ENCODE data around the gene EIF3K. TPM values are rescaled to one million over a fixed set of nuclear protein-coding genes. Genes with fewer than 3 reads are reported as not detected.

EIF3K gene
- total and polyA plus RNA-seq, 2 of the 13 experiments (the other 11 are each of a cell fraction or from before 2014, with no cell fraction given), result 179 to 258 TPM

GRCh38 chr19:38639679-38640078 lies 20.7 kb downstream of the EIF3K start:
- in situ Hi-C loops (cut with HindIII; ENCODE audit: extremely low pct_ligation_motif_present, low pct_unique_long_range_greater_than_20kb), result loop anchor here (10.0 kb wide), 1 partner anchor 95 kb away; no protein-coding TSS in a partner anchor
- intact Hi-C loops (cut with micrococcal nuclease; ENCODE audit: unreplicated experiment), result no loop called here
- Histone ChIP-seq H4K20me1 (ENCODE audit: insufficient read depth, low read length) (0 out of 2 replicates have a peak, but pooled peaks cover 4% of the 10 kb centered on the region), H3K4me3 (replicated peaks in 1 of 3; ENCODE audit: insufficient read depth in 1 of 3, low read depth in 2 of 3, low read length in 3 of 3) (no peak overlapping the region), H3K27me3 (ENCODE audit: control insufficient read depth in 1 of 2, insufficient read depth in 2 of 2, low read length in 2 of 2) (no peaks in the 10 kb centered on the region; a peak in 1 of 5 replicates), H3K4me1 (ENCODE audit: insufficient read depth, low read length) (peaks cover 18% of the 10 kb centered on the region), H3K9me3 (ENCODE audit: low read length) (no peaks in the 10 kb centered on the region), H3K27ac (ENCODE audit: extremely low read length, insufficient read depth, low read length) (no peak overlapping the region), H3K9ac (ENCODE audit: insufficient read depth, low read depth, low read length) (no peak overlapping the region), H3K4me2 (ENCODE audit: low read depth, low read length) (no peak overlapping the region), H3K36me3 (replicated peaks in 1 of 2; ENCODE audit: control insufficient read depth in 1 of 2, insufficient read depth in 2 of 2, low read length in 2 of 2) (peaks cover 0 to 1% of the 10 kb centered on the region in 2 experiments; a peak in 1 of 5 replicates), H3K79me2 (ENCODE audit: insufficient read depth, low read length) (no peaks in the 10 kb centered on the region), H2AFZ (ENCODE audit: low read length) (no peak overlapping the region)
- 90% methylated on average over 2 of the region's 2 CpGs for WGBS (ENCODE audit: low lambda C conversion rate)
- FAIRE-seq (no peak), ATAC-seq (no peak), DNase-seq (ENCODE audit: low spot score) (no peak)
- CTCF ChIA-PET (ENCODE audit: low intra/inter-chr PET ratio, low total read pairs), result no interaction called here
- POLR2A ChIA-PET, result interaction anchor here (2.0 to 2.7 kb wide), 2 partner anchors 10 to 21 kb away, joined by 6 read pairs; partner anchors contain the start of gene EIF3K
- TF ChIP-seq SP5 (CRISPR knock-in tag; IDR thresholded peaks at IDR 0.05; ENCODE audit: borderline replicate concordance, low read depth) (no peak), AGO2 (optimal IDR thresholded peaks at IDR 0.05; ENCODE audit: low read depth, low read length) (peak; percentile 42)
- no TSS peak for BruUV-seq (replicated peaks)

- no peak overlapping the region for H3K4me3 ChIP-seq (replicated peaks in 1 of 3; ENCODE audit: insufficient read depth in 1 of 3, low read depth in 2 of 3, low read length in 3 of 3)
- H3K27me3 ChIP-seq (ENCODE audit: control insufficient read depth in 1 of 2, insufficient read depth in 2 of 2, low read length in 2 of 2), result no peaks in the 10 kb centered on the region; a peak in 1 of 5 replicates
- no peaks in the 10 kb centered on the region; a peak in 1 of 5 replicates for H3K36me3 ChIP-seq (replicated peaks in 1 of 2; ENCODE audit: control insufficient read depth in 1 of 2, insufficient read depth in 2 of 2, low read length in 2 of 2)
- ChIA-PET CTCF (ENCODE audit: low intra/inter-chr PET ratio, low total read pairs) (no interaction called here), POLR2A (interaction anchor here (2.7 kb wide), 1 partner anchor 22 kb away, joined by 6 read pairs; the partner anchor contains the start of gene EIF3K)
- H3K9ac ChIP-seq (ENCODE audit: insufficient read depth, low read depth, low read length), result no peak overlapping the region
- TF ChIP-seq GTF2F1 (IDR thresholded peaks at IDR 0.05; ENCODE audit: low read length) (no peak), ZNF225 (CRISPR knock-in tag; IDR thresholded peaks at IDR 0.05) (no peak), RAD51 (IDR thresholded peaks at IDR 0.05; ENCODE audit: borderline replicate concordance) (no peak), ZNF766 (CRISPR knock-in tag; IDR thresholded peaks at IDR 0.05; ENCODE audit: borderline replicate concordance) (no peak), ZNF343 (CRISPR knock-in tag; IDR thresholded peaks at IDR 0.05) (no peak), ZNF350 (CRISPR knock-in tag; IDR thresholded peaks at IDR 0.05; ENCODE audit: borderline replicate concordance, low read depth) (no peak), SSRP1 (CRISPR knock-in tag; IDR thresholded peaks at IDR 0.05) (no peak), TIGD3 (CRISPR knock-in tag; IDR thresholded peaks at IDR 0.05; ENCODE audit: borderline replicate concordance) (no peak), ZNF362 (CRISPR knock-in tag; IDR thresholded peaks at IDR 0.05; ENCODE audit: borderline replicate concordance) (no peak), CAMTA2 (CRISPR knock-in tag; IDR thresholded peaks at IDR 0.05; ENCODE audit: borderline replicate concordance) (no peak), ZNF274 (CRISPR knock-in tag; IDR thresholded peaks at IDR 0.05) (no peak)
- intact Hi-C loops (cut with micrococcal nuclease; ENCODE audit: unreplicated experiment) (no loop called here), in situ Hi-C loops (cut with HindIII; ENCODE audit: extremely low pct_ligation_motif_present, low pct_unique_long_range_greater_than_20kb) (no loop called here)
- 81% methylated on average over 2 of the region's 4 CpGs for WGBS (ENCODE audit: low lambda C conversion rate)
- no peak for DNase-seq (ENCODE audit: low spot score)
- no peak overlapping the region for H3K27ac ChIP-seq (ENCODE audit: extremely low read length, insufficient read depth, low read length)
- FAIRE-seq, result no peak
- no peaks in the 10 kb centered on the region for H3K79me2 ChIP-seq (ENCODE audit: insufficient read depth, low read length)
- H4K20me1 ChIP-seq (ENCODE audit: insufficient read depth, low read length), result 0 out of 2 replicates have a peak, but pooled peaks cover 4% of the 10 kb centered on the region
- BruUV-seq (replicated peaks), result no TSS peak
- peaks cover 18% of the 10 kb centered on the region for H3K4me1 ChIP-seq (ENCODE audit: insufficient read depth, low read length)
- no peaks in the 10 kb centered on the region for H3K9me3 ChIP-seq (ENCODE audit: low read length)
- H3K4me2 ChIP-seq (ENCODE audit: low read depth, low read length), result no peak overlapping the region
- ATAC-seq, result no peak
- no peak overlapping the region for H2AFZ ChIP-seq (ENCODE audit: low read length)
Measured at GRCh38 chr19:38640368-38640767, 21.4 kb downstream of the EIF3K start.

Measured in HepG2 (cell line).